ENCODE results near the gene C11orf97. TPM values are rescaled to one million over a fixed set of nuclear protein-coding genes. Genes with fewer than 3 reads are reported as not detected.

The C11orf97 gene
- not detected in 2 replicates for total RNA-seq

GRCh38 chr11:94511932-94512781, at the start of gene C11orf97:
TSS of gene C11orf97 (plus strand) at chr11:94512461. CDS start at chr11:94512529, 68 bp downstream.

GRCh38 chr11:94493281-94494125, 18.8 kb upstream of the C11orf97 start, which contains the start of the genes ANKRD49 and MRE11:
TSS of gene ANKRD49 (plus strand) at chr11:94493984. CDS start at chr11:94496694, 2,710 bp downstream.
TSS of gene MRE11 (minus strand) at chr11:94493844. CDS start at chr11:94492801, 1,043 bp downstream.

GRCh38 chr11:94543695-94544645, 31.7 kb downstream of the C11orf97 start, which contains the start of gene FUT4:
TSS of gene FUT4 (plus strand) at chr11:94543921. CDS start at chr11:94544134, 213 bp downstream.

GRCh38 chr11:94567181-94567670, 55.0 kb downstream of the C11orf97 start, which contains the start of gene PIWIL4:
TSS of gene PIWIL4 (plus strand) at chr11:94567368. CDS start at chr11:94567519, 151 bp downstream.

Small RNA genes lying within 50 kb of the gene (small RNA-seq; reads per million reads assigned to genes)
- 1.9 reads per million, percentile 78 among the genes with 10 or more reads in this experiment for gene MIR548L

Other genes starting within 250 kb of the C11orf97 start
- gene IZUMO1R, start 207.9 kb upstream of the C11orf97 start, total RNA-seq = not detected in 2 replicates
- gene GPR83, start 111.0 kb upstream of the C11orf97 start, total RNA-seq = under 0.01 TPM in 2 replicates
- gene MRE11, start 18.6 kb upstream of the C11orf97 start, total RNA-seq = 13.6 and 15.4 TPM in 2 replicates
- gene ANKRD49, start 18.5 kb upstream of the C11orf97 start, total RNA-seq = 9.0 and 10.3 TPM in 2 replicates
- 4.0 and 6.5 TPM in 2 replicates for gene FUT4, start 31.5 kb downstream of the C11orf97 start, total RNA-seq
- 1.8 TPM in 2 replicates for gene PIWIL4, start 54.9 kb downstream of the C11orf97 start, total RNA-seq

Measured in subcutaneous preadipocyte (primary cell).